HUES6 (cell line): ENCODE data around the gene PI4KA.

ENCODE experiments used
- H3K27ac ChIP-seq: 2 replicates; pipeline ENCODE4 v1.7.0; 2013; ENCODE audit warnings: low read depth, mild to moderate bottlenecking, low read length, inconsistent platforms
- H3K27me3 ChIP-seq: 2 replicates; pipeline ENCODE4 v1.6.1; 2013; ENCODE audit warnings: low read length; ENCODE audit not compliant: control insufficient read depth, insufficient read depth
- H3K36me3 ChIP-seq: 2 replicates; pipeline ENCODE4 v1.6.1; 2013; ENCODE audit warnings: low read length; ENCODE audit not compliant: control insufficient read depth, insufficient read depth
- H3K4me1 ChIP-seq: 2 replicates; pipeline ENCODE4 v1.6.1; 2013; ENCODE audit warnings: low read length; ENCODE audit not compliant: control insufficient read depth, insufficient read depth
- H3K4me3 ChIP-seq: 2 replicates; pipeline ENCODE4 v1.5.1; 2013; ENCODE audit warnings: low read depth, low read length
- H3K9ac ChIP-seq: one replicate; pipeline ENCODE4 v1.6.1; 2013; ENCODE audit warnings: mild to moderate bottlenecking, low read length
- H3K9me3 ChIP-seq: 2 replicates; pipeline ENCODE4 v1.6.1; 2013; ENCODE audit warnings: low read depth, low read length; ENCODE audit not compliant: control insufficient read depth, insufficient read depth

PI4KA gene

DNA sequence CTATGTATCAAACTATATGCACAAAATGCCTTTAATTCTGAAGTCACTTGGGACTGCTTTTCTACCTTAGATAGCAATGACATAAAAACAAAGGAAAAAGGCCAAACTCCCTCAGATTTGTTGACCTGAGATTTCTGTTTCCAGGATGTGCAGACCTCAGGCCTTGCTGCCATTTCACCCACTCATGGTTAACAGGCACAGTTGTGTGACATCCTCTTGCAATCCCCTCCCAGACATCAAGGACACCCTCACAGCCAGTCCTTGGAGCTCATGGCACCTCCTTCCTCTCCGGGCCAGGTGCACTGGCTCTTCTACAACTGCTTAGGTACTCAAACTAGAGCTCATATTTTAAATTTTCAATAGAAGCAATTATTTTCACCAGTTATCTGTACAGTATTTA is 47.4 kb downstream of the PI4KA start:
- H3K9ac ChIP-seq, result no peak overlapping the region
- H3K4me1 ChIP-seq, result 0 out of 2 replicates have a peak, but pooled peaks cover under 1% of the 10 kb centered on the region
- peaks cover 32% of the 10 kb centered on the region for H3K36me3 ChIP-seq
- H3K27ac ChIP-seq, result no peak overlapping the region
- H3K4me3 ChIP-seq, result no peak overlapping the region
- no peaks in the 10 kb centered on the region for H3K27me3 ChIP-seq
- H3K9me3 ChIP-seq, result no peaks in the 10 kb centered on the region

DNA sequence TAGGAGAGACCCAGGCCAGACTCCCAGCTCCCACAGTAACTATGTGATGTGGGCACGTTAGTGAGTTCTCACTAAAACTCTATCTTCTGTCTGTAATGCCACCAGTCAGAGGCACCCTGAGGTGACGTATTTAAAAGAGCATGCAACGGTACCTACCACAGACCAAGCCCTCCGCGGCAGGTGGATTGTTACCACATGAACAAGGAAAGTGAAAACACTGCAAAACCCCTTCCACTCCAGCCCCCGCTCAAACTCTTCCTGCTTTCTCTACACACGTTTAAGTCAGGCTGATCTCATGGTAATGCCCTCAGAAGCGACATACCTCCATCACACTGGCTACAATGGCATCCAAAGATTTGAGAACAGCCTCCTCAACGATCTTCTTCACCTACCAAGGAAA is 48.0 kb downstream of the PI4KA start:
- Histone ChIP-seq H3K4me1 (0 out of 2 replicates have a peak, but pooled peaks cover 3% of the 10 kb centered on the region), H3K36me3 (peaks cover 35% of the 10 kb centered on the region)

DNA sequence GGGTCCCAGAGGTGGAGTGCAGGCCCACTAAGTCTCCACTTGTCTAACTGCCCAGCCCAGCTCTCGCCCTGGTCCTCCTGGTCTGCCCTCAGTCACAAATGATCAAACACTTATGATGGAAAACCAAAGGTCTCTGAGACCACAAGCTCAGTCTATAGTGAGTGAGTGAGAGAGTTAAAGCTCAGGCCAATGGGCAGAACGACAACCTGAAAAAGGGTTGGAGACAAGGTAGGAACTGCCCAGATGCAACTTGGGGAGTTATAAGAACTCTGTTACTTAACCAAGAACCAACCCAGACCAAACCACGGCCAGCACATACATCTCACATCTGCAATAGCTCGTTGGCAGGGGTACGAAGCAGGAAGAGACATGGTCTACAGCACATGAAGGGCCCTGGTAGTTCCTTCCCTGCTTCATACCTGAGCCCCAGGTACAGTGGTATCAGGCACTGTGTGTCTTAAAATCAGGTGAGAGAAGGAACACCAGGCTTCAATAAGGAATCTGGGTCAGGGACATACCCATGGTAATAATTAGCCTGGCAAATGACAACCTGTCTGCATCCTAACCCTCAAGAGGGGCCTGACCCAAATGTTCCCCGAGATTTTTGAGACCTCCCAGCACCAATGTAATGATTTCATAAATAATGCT is 48.9 kb downstream of the PI4KA start:
- no peak overlapping the region for H3K4me3 ChIP-seq
- peaks cover 38% of the 10 kb centered on the region for H3K36me3 ChIP-seq
- no peak overlapping the region for H3K27ac ChIP-seq
- no peaks in the 10 kb centered on the region for H3K9me3 ChIP-seq
- H3K27me3 ChIP-seq, result no peaks in the 10 kb centered on the region
- 0 out of 2 replicates have a peak, but pooled peaks cover 3% of the 10 kb centered on the region for H3K4me1 ChIP-seq
- H3K9ac ChIP-seq, result no peak overlapping the region

More for the DNA sequence above, 48.0 kb downstream of the PI4KA start:
- no peaks in the 10 kb centered on the region for H3K9me3 ChIP-seq
- no peak overlapping the region for H3K4me3 ChIP-seq
- H3K27me3 ChIP-seq, result no peaks in the 10 kb centered on the region
- H3K27ac ChIP-seq, result no peak overlapping the region
- no peak overlapping the region for H3K9ac ChIP-seq

DNA sequence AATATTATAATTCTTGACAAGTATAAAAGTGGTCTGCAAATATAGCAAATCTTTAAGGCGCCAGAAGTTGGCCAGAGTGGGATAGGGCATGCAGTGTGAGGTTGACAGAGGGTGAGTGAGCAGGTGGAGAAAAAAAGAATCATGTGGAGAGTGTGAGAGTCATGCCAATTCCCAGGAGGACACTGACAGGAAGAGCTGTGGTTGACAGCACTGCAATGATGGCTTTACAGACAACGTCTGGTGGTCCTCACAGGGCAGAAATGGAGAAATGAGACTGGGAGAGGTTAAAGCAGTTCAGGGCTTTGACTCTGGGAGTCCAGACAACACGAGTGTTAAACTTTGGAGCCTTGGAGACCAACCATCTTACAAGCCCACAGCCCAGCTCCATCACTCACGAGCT is 49.8 kb downstream of the PI4KA start:
- H3K27me3 ChIP-seq, result no peaks in the 10 kb centered on the region
- H3K4me1 ChIP-seq, result 0 out of 2 replicates have a peak, but pooled peaks cover 3% of the 10 kb centered on the region
- H3K36me3 ChIP-seq, result peaks cover 42% of the 10 kb centered on the region
- H3K9ac ChIP-seq, result no peak overlapping the region
- no peaks in the 10 kb centered on the region for H3K9me3 ChIP-seq
- no peak overlapping the region for H3K27ac ChIP-seq
- H3K4me3 ChIP-seq, result no peak overlapping the region

DNA sequence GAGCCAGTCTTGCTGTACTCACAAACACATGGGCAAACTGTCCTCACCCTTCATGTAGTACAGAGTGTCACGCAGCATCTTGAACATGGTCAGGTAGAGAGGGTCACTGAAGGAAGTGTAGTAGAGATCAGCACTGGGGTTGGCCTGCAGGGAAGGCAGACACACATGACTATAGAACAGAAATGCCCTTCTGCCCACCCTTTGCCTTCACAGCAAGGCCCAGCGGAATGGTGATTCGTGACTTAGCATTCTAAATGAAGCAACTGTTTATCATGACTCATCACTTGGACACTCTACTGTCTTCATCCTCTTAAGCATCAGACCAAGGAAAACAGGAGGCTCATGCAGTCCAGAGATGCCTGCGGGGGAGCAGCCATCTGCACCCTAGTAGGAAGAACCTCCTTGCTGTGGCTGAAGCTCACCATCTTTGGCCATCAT is 51.3 kb downstream of the PI4KA start:
- Histone ChIP-seq H3K4me3 (no peak overlapping the region), H3K9me3 (no peaks in the 10 kb centered on the region), H3K9ac (no peak overlapping the region), H3K4me1 (0 out of 2 replicates have a peak, but pooled peaks cover 3% of the 10 kb centered on the region), H3K27ac (no peak overlapping the region), H3K36me3 (peaks cover 49% of the 10 kb centered on the region), H3K27me3 (no peaks in the 10 kb centered on the region)

DNA sequence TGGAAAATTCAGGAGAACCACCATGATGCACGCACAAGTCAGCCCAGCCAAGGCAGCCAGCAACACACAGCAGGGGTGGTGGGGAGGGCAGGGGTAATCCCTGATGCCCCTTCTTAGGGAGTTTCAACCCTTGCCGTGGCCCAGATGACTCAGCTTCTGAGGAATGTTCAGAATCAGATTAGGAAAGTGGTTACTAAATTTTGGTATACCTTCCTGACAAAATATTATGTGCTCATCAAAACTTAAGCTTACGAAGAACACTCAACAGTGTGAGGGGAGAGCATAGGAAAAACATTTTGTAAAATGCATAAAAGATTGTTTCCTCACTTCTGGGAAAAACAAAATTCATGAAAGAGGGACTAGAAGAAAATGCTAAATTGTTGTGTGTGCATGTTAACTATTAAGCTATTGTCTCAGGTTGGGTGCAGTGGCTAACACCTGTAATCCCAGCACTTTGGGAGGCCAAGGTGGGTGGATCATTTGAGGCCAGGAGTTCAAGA is 52.6 kb downstream of the PI4KA start:
- Histone ChIP-seq H3K4me3 (no peak overlapping the region), H3K9ac (no peak overlapping the region), H3K9me3 (no peaks in the 10 kb centered on the region), H3K27me3 (no peaks in the 10 kb centered on the region), H3K36me3 (peaks cover 51% of the 10 kb centered on the region), H3K27ac (peak overlapping the region; percentile 30; the same call in 1 of the 2 replicates), H3K4me1 (0 out of 2 replicates have a peak, but pooled peaks cover 3% of the 10 kb centered on the region)

DNA sequence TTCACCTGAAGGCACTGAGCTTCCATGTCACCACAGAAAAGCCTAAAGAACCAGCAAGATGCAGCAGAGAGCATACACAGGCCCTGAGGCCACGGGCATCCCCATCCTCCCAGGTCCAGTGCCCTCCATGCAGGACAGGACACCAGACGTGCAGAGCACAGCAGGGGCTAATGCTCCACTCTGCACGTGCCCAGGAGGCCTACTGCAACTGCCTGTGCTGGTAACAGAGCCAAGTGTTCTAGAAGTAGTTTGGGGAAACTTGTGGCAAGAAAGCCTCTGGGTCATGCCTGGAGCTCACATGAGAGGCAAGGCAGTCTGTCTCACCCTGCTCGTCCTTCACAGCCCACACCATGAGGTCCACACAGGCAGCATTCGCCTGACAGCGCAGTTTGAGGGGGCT is 54.0 kb downstream of the PI4KA start:
- H3K4me1 ChIP-seq, result 0 out of 2 replicates have a peak, but pooled peaks cover 3% of the 10 kb centered on the region
- no peak overlapping the region for H3K27ac ChIP-seq
- no peaks in the 10 kb centered on the region for H3K27me3 ChIP-seq
- no peaks in the 10 kb centered on the region for H3K9me3 ChIP-seq
- no peak overlapping the region for H3K4me3 ChIP-seq
- H3K9ac ChIP-seq, result no peak overlapping the region
- peaks cover 50% of the 10 kb centered on the region for H3K36me3 ChIP-seq

DNA sequence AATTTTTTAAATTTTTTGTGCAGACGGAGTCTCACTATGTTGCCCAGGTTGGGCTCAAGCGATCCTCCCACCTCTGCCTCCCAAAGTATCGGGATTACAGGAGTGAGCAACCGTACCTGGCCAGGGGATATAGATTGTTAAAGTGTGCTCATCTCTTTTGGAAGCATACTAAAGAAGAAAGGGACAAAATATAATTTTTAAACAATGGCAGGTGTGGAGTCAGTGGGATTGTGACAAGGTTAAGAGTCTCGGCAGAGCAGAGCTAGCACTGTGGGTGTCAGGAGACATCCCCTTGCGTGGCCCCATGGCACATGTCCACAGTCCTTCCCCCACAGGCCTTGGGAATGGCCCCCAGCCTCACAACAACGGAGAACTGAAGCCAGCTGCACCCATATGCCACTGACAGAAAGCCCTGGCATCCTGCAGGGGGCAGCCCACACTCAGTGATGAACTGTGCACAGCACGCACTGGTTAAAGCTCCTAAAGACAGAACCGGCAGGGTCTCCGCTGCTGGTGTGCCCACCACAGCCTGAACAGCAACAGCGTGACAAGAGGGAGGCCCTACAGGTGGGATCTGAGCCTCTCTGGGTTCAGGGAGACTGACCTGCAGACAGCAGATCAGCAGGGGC is 54.8 kb downstream of the PI4KA start:
- no peak overlapping the region for H3K9ac ChIP-seq
- no peaks in the 10 kb centered on the region for H3K27me3 ChIP-seq
- H3K9me3 ChIP-seq, result no peaks in the 10 kb centered on the region
- H3K4me1 ChIP-seq, result 0 out of 2 replicates have a peak, but pooled peaks cover 3% of the 10 kb centered on the region
- no peak overlapping the region for H3K4me3 ChIP-seq
- peaks cover 55% of the 10 kb centered on the region for H3K36me3 ChIP-seq
- H3K27ac ChIP-seq, result no peak overlapping the region

DNA sequence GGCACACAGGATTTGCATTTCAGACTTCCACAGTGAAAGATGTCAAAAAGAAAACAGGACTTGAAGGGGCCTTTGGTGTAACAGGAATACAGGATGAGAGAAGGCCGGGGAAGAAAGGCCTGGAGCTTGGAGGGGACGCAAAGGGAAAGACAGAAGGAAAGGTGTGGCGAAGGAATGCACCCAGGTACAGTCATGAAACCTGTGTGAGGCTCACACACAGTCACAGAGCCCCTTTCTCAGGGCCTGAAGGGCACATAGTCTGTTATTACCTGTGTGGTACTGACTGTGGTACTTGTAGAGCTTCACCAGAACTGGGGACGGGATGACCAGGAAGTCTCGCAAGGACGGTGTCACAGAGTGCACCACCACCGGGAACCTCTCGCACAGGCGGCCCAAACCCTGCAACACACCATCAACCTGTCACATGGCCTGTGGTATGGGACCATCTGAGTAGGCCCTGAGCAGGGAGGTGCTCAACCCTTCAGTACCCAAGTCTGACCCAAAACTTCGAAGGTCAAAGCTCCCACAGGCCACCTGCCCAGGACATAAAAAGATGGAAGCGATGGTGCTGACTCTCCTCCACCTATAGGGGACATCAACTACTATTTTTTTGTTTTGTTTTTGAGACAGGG is 55.6 kb downstream of the PI4KA start:
- Histone ChIP-seq H3K9ac (no peak overlapping the region), H3K4me1 (0 out of 2 replicates have a peak, but pooled peaks cover 3% of the 10 kb centered on the region), H3K9me3 (no peaks in the 10 kb centered on the region), H3K4me3 (no peak overlapping the region), H3K27ac (no peak overlapping the region), H3K27me3 (no peaks in the 10 kb centered on the region), H3K36me3 (peaks cover 61% of the 10 kb centered on the region)

DNA sequence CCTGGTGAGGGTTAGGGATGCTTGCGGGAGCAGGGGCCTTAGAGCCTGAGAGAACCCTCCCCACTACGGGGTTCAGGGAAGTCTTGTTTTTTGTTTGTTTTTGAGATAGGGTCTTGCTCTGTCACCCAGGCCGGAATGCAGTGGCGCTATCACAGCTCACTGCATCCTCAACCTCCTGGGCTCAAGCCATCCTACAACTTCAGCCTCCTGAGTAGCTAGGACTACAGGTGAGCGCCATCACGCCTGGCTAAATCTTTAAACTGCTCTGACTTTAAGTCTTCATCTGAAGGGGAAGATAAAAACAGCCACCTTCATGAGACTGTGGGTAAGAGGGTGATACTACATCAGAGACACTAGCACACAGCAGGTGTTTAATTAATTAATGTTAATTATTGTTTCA is 56.2 kb downstream of the PI4KA start:
- Histone ChIP-seq H3K9ac (no peak overlapping the region), H3K27ac (no peak overlapping the region), H3K27me3 (no peaks in the 10 kb centered on the region), H3K36me3 (peaks cover 67% of the 10 kb centered on the region), H3K4me1 (0 out of 2 replicates have a peak, but pooled peaks cover 3% of the 10 kb centered on the region), H3K9me3 (no peaks in the 10 kb centered on the region), H3K4me3 (no peak overlapping the region)

DNA sequence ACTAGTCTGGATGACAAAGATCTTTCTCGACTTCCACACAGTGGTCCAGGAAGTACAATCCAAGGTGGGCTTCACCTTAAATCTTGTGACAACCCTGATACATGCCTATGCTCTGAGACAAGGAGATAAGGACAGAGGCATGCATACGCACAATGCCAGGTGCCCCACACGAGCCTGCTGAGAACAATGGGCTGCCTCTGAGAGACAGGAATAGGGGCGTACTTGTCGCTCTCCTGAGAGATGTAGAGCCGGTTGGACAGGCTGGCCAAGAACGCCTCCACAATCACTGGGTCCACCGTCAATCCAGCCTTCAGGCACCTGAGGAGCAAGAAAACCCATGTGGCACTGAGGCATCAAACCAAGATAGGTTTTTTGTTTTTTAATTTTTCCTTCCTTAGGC is 59.2 kb downstream of the PI4KA start:
- Histone ChIP-seq H3K4me3 (no peak overlapping the region), H3K9ac (no peak overlapping the region), H3K27me3 (no peaks in the 10 kb centered on the region), H3K36me3 (peaks cover 65% of the 10 kb centered on the region), H3K27ac (no peak overlapping the region), H3K4me1 (no peaks in the 10 kb centered on the region), H3K9me3 (no peaks in the 10 kb centered on the region)
